ENCODE results near the gene BAK1.

Gene BAK1

DNA sequence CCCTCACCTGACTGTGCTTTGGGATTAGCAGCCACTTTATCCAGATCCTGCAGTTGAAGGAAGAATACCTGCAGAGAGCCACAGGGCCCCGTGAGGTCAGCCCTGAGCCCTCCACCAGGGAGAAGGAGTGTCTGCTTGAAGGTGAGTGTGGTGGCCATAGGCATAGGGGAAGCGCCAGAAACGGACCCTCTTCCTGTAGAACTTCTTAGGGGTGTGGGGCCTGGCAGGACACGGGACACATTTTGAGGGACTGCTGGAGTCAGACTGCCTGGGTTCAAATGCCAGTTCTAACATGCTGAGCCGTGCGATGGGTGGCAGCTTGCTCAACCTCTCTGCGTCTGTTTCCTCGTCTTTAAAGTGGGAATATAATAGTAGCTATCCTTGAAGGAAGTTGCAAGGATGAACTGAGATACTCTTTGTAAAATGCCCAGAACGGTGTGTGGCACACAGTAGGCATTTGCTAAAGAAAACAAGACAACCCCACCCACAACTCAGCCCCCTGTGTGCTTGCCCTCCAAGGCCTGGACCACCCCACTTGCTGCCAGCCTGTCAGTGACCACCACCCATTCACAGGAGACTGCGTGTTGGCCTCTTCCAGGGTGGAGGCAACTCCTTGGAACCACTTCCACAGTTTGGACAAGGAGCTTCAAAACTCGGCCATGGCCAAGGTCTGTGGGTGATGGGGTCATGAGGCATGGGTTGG lies 4.8 kb upstream of the BAK1 start:
- Histone ChIP-seq H2AFZ (ENCODE audit: low read length) (no peak overlapping the region), H3K27ac (ENCODE audit: low read depth, low read length, poor library complexity, severe bottlenecking) (peak overlapping the region; percentile 25), H3F3A (ENCODE audit: insufficient read depth, low read length) (no peaks in the 10 kb centered on the region), H3K4me3 (ENCODE audit: low read depth, low read length, poor library complexity, severe bottlenecking) (peak overlapping the region; percentile 47), H3K9ac (ENCODE audit: low read length) (peak overlapping the region; percentile 56), H3K79me2 (ENCODE audit: insufficient read depth, low read length) (no peaks in the 10 kb centered on the region), H3K27me3 (ENCODE audit: insufficient read depth, low read length) (no peaks in the 10 kb centered on the region), H4K20me1 (ENCODE audit: insufficient read depth, low read length) (no peaks in the 10 kb centered on the region), H3K9me3 (ENCODE audit: low read length) (no peaks in the 10 kb centered on the region), H3K36me3 (ENCODE audit: insufficient read depth, low read length) (no peaks in the 10 kb centered on the region), H3K4me1 (ENCODE audit: insufficient read depth, low read length, severe bottlenecking) (peaks cover 33% of the 10 kb centered on the region), H3K4me2 (ENCODE audit: low read length) (peak overlapping the region; percentile 56), H3K9me2 (ENCODE audit: low read depth, low read length) (no peaks in the 10 kb centered on the region)
- TF ChIP-seq EZH2 (IDR thresholded peaks at IDR 0.05; ENCODE audit: borderline replicate concordance, low read length): no peak
- TF ChIP-seq, protein P1, sequence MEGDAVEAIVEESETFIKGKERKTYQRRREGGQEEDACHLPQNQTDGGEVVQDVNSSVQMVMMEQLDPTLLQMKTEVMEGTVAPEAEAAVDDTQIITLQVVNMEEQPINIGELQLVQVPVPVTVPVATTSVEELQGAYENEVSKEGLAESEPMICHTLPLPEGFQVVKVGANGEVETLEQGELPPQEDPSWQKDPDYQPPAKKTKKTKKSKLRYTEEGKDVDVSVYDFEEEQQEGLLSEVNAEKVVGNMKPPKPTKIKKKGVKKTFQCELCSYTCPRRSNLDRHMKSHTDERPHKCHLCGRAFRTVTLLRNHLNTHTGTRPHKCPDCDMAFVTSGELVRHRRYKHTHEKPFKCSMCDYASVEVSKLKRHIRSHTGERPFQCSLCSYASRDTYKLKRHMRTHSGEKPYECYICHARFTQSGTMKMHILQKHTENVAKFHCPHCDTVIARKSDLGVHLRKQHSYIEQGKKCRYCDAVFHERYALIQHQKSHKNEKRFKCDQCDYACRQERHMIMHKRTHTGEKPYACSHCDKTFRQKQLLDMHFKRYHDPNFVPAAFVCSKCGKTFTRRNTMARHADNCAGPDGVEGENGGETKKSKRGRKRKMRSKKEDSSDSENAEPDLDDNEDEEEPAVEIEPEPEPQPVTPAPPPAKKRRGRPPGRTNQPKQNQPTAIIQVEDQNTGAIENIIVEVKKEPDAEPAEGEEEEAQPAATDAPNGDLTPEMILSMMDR (IDR thresholded peaks at IDR 0.05; ENCODE audit: low read length): no peak

- Histone ChIP-seq H3K4me3 (ENCODE audit: low read depth, low read length, poor library complexity, severe bottlenecking) (no peak overlapping the region), H3F3A (ENCODE audit: insufficient read depth, low read length) (no peaks in the 10 kb centered on the region), H2AFZ (ENCODE audit: low read length) (no peak overlapping the region), H3K9me3 (ENCODE audit: low read length) (no peaks in the 10 kb centered on the region), H3K79me2 (ENCODE audit: insufficient read depth, low read length) (peaks cover 7% of the 10 kb centered on the region), H3K27ac (ENCODE audit: low read depth, low read length, poor library complexity, severe bottlenecking) (no peak overlapping the region), H3K9ac (ENCODE audit: low read length) (no peak overlapping the region), H4K20me1 (ENCODE audit: insufficient read depth, low read length) (no peaks in the 10 kb centered on the region), H3K4me1 (ENCODE audit: insufficient read depth, low read length, severe bottlenecking) (peaks cover 42% of the 10 kb centered on the region), H3K36me3 (ENCODE audit: insufficient read depth, low read length) (no peaks in the 10 kb centered on the region), H3K4me2 (ENCODE audit: low read length) (no peak overlapping the region), H3K9me2 (ENCODE audit: low read depth, low read length) (no peaks in the 10 kb centered on the region), H3K27me3 (ENCODE audit: insufficient read depth, low read length) (no peaks in the 10 kb centered on the region)
- no peak for TF ChIP-seq EZH2 (IDR thresholded peaks at IDR 0.05; ENCODE audit: borderline replicate concordance, low read length)
- TF ChIP-seq, protein P1 (IDR thresholded peaks at IDR 0.05; ENCODE audit: low read length): peak; percentile 46
These were observed 3.6 kb upstream of the BAK1 start for GRCh38 chr6:33583591-33584155.

DNA sequence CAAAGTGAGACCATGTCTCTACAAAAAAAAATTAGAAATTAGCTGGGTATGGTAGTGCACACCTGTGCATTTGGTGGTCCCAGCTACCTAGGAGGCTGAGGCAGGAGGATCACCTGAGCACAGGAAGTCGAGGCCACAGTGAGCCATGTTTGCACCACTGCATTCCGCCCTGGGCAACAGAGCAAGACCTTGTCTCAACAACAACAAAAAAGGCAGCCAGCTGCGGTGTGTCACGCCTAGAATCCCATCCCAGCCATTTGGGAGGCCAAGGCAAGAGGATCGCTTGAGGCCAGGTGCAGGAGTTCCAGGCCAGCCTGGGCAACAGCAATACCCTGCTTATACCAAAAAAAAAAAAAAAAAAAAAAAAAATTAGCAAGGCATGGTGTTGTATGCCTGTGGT lies 1.1 kb upstream of the BAK1 start:
- Histone ChIP-seq H3K79me2 (ENCODE audit: insufficient read depth, low read length) (peaks cover 7% of the 10 kb centered on the region), H4K20me1 (ENCODE audit: insufficient read depth, low read length) (no peaks in the 10 kb centered on the region), H3K27ac (ENCODE audit: low read depth, low read length, poor library complexity, severe bottlenecking) (no peak overlapping the region), H3K9me3 (ENCODE audit: low read length) (no peaks in the 10 kb centered on the region), H3F3A (ENCODE audit: insufficient read depth, low read length) (no peaks in the 10 kb centered on the region), H3K9ac (ENCODE audit: low read length) (no peak overlapping the region), H3K36me3 (ENCODE audit: insufficient read depth, low read length) (peaks cover 13% of the 10 kb centered on the region; the same call in 1 of the 2 replicates), H3K4me1 (ENCODE audit: insufficient read depth, low read length, severe bottlenecking) (peaks cover 50% of the 10 kb centered on the region), H3K9me2 (ENCODE audit: low read depth, low read length) (no peaks in the 10 kb centered on the region), H3K27me3 (ENCODE audit: insufficient read depth, low read length) (no peaks in the 10 kb centered on the region), H2AFZ (ENCODE audit: low read length) (no peak overlapping the region), H3K4me3 (ENCODE audit: low read depth, low read length, poor library complexity, severe bottlenecking) (no peak overlapping the region), H3K4me2 (ENCODE audit: low read length) (no peak overlapping the region)
- TF ChIP-seq, protein P1 (IDR thresholded peaks at IDR 0.05; ENCODE audit: low read length): no peak
- no peak for TF ChIP-seq EZH2 (IDR thresholded peaks at IDR 0.05; ENCODE audit: borderline replicate concordance, low read length)

Measured in OCI-LY1 (cell line).